NCI-H1436 (cell line): ENCODE measurements around the gene TRHDE.

Experiments
- DNase-seq: peaks from one replicate; lab custom pipeline; 2025; lab: John Stamatoyannopoulos, UW

Gene TRHDE

GRCh38 chr12:72272091-72272661 is at the start of gene TRHDE:
Gene TRHDE (plus strand): TSS chr12:72272370. CDS start chr12:72272644, 274 bp downstream.
- no peak for DNase-seq

- DNase-seq, result no peak
Measured at GRCh38 chr12:72226510-72226909, 45.7 kb upstream of the TRHDE start.

GRCh38 chr12:72228424-72228823 is 43.7 kb upstream of the TRHDE start:
- no peak for DNase-seq

GRCh38 chr12:72230589-72230988 is 41.6 kb upstream of the TRHDE start:
- DNase-seq, result no peak

- no peak for DNase-seq
Measured at GRCh38 chr12:72234886-72235285, 37.3 kb upstream of the TRHDE start.

- no peak for DNase-seq
Measured at GRCh38 chr12:72236071-72236705, 36.0 kb upstream of the TRHDE start.

- DNase-seq, result no peak
Measured at GRCh38 chr12:72241552-72241951, 30.6 kb upstream of the TRHDE start.

- no peak for DNase-seq
Measured at GRCh38 chr12:72242946-72243345, 29.2 kb upstream of the TRHDE start.

- DNase-seq, result no peak
Measured at GRCh38 chr12:72246370-72246769, 25.8 kb upstream of the TRHDE start.

- DNase-seq, result no peak
Measured at GRCh38 chr12:72250346-72250745, 21.8 kb upstream of the TRHDE start.

- DNase-seq, result no peak
Measured at GRCh38 chr12:72256725-72257124, 15.4 kb upstream of the TRHDE start.

GRCh38 chr12:72261885-72262284 is 10.3 kb upstream of the TRHDE start:
- DNase-seq, result no peak

- no peak for DNase-seq
Measured at GRCh38 chr12:72264548-72265175, 7.5 kb upstream of the TRHDE start.

- no peak for DNase-seq
Measured at GRCh38 chr12:72267974-72268373, 4.2 kb upstream of the TRHDE start.

GRCh38 chr12:72268386-72268785 is 3.8 kb upstream of the TRHDE start:
- no peak for DNase-seq

- no peak for DNase-seq
Measured at GRCh38 chr12:72269491-72269890, 2.7 kb upstream of the TRHDE start.

- no peak for DNase-seq
Measured at GRCh38 chr12:72270246-72270645, 1.9 kb upstream of the TRHDE start.

- DNase-seq, result no peak
Measured at GRCh38 chr12:72270961-72271360, 1.2 kb upstream of the TRHDE start.

GRCh38 chr12:72271451-72272090 is 599 bp upstream of the TRHDE start:
- DNase-seq, result no peak

GRCh38 chr12:72272731-72273498 is 745 bp downstream of the TRHDE start:
- DNase-seq, result no peak

GRCh38 chr12:72273499-72273837 is 1.3 kb downstream of the TRHDE start:
- no peak for DNase-seq

GRCh38 chr12:72273851-72274351 is 1.7 kb downstream of the TRHDE start:
- DNase-seq, result no peak
